Loucy (cell line): ENCODE results near the gene ATP1A1.
A peak's percentile ranks its signal among the peaks of the same experiment; 100 is the strongest.

Experiments
- H2AFZ ChIP-seq: fragments of 200-600 bp; sonication (generic); 2 replicates; pipeline ENCODE4 v1.6.0; 2016; ENCODE audit warnings: antibody characterized with exemption, mild to moderate bottlenecking, low read length, moderate library complexity
- H3F3A ChIP-seq: fragments of 200-600 bp; 2 replicates; pipeline ENCODE4 v1.6.0; 2016; ENCODE audit warnings: antibody characterized with exemption, low read depth, mild to moderate bottlenecking
- H3K27me3 ChIP-seq: fragments of 200-600 bp; sonication (generic); 2 replicates; pipeline ENCODE4 v1.6.1; 2014; ENCODE audit warnings: low read length, mild to moderate bottlenecking; ENCODE audit not compliant: insufficient read depth, poor library complexity, severe bottlenecking
- H3K36me3 ChIP-seq: fragments of 200-600 bp; sonication (generic); 2 replicates; pipeline ENCODE4 v1.6.1; 2016; ENCODE audit warnings: low read length; ENCODE audit not compliant: insufficient read depth
- H3K4me1 ChIP-seq: fragments of 200-600 bp; sonication (generic); 2 replicates; pipeline ENCODE4 v1.5.1; 2014; ENCODE audit warnings: low read length, mild to moderate bottlenecking; ENCODE audit not compliant: insufficient read depth, poor library complexity, severe bottlenecking
- H3K4me2 ChIP-seq: fragments of 200-600 bp; sonication (generic); 2 replicates; pipeline ENCODE4 v1.6.0; 2014; ENCODE audit warnings: antibody characterized with exemption, low read length, low read depth, mild to moderate bottlenecking; ENCODE audit not compliant: poor library complexity, severe bottlenecking
- H3K4me3 ChIP-seq: fragments of 200-600 bp; sonication (generic); 2 replicates; pipeline ENCODE4 v1.5.1; 2014; ENCODE audit warnings: low read length, mild to moderate bottlenecking, mixed read lengths; ENCODE audit not compliant: poor library complexity, severe bottlenecking
- H3K79me2 ChIP-seq: fragments of 200-600 bp; sonication (generic); 2 replicates; pipeline ENCODE4 v1.6.1; 2014; ENCODE audit warnings: low read length; ENCODE audit not compliant: insufficient read depth
- H3K9ac ChIP-seq: fragments of 200-600 bp; sonication (generic); 2 replicates; pipeline ENCODE4 v1.6.0; 2014; ENCODE audit warnings: mild to moderate bottlenecking, low read depth, low read length, moderate library complexity; ENCODE audit not compliant: poor library complexity, severe bottlenecking
- H3K9me2 ChIP-seq: fragments of 200-600 bp; sonication (generic); replicated peaks from 2 replicates; pipeline ENCODE4 v1.6.1; 2016; ENCODE audit warnings: low read depth, low read length, mixed read lengths
- H3K9me3 ChIP-seq: fragments of 200-600 bp; sonication (generic); 2 replicates; pipeline ENCODE4 v1.6.1; 2014; ENCODE audit warnings: mild to moderate bottlenecking, antibody characterized with exemption, low read length, low read depth; ENCODE audit not compliant: insufficient read depth
- H4K20me1 ChIP-seq: fragments of 200-600 bp; sonication (generic); 2 replicates; pipeline ENCODE4 v1.6.0; 2014; ENCODE audit warnings: antibody characterized with exemption, low read length, mild to moderate bottlenecking; ENCODE audit not compliant: insufficient read depth, poor library complexity, severe bottlenecking
- CTCF ChIP-seq: fragments of 200-600 bp; sonication (generic); conservative IDR thresholded peaks from 2 replicates; pipeline ENCODE4 v1.5.1; 2014; ENCODE audit warnings: mild to moderate bottlenecking, antibody characterized with exemption, low read length
- EZH2phosphoT487 ChIP-seq: fragments of 200-600 bp; IDR thresholded peaks from 2 replicates; pipeline ENCODE4 v1.6.1; 2018; ENCODE audit warnings: antibody characterized with exemption, mild to moderate bottlenecking, moderate library complexity, borderline replicate concordance

The ATP1A1 gene

GRCh38 chr1:116325104-116325503 is 47.9 kb upstream of the ATP1A1 start:
- TF ChIP-seq EZH2phosphoT487 (no peak), CTCF (no peak)
- Histone ChIP-seq H3K4me2 (no peak overlapping the region), H3F3A (no peaks in the 10 kb centered on the region), H3K4me3 (no peak overlapping the region), H3K4me1 (peaks cover 11% of the 10 kb centered on the region), H3K27me3 (no peaks in the 10 kb centered on the region), H2AFZ (0 out of 2 replicates have a peak overlapping the region, but pooled peaks have one; percentile 12), H3K9me3 (no peaks in the 10 kb centered on the region), H3K9ac (no peak overlapping the region), H3K36me3 (no peaks in the 10 kb centered on the region), H3K79me2 (no peaks in the 10 kb centered on the region), H3K9me2 (no peaks in the 10 kb centered on the region), H4K20me1 (no peaks in the 10 kb centered on the region)

GRCh38 chr1:116325922-116326321 is 47.1 kb upstream of the ATP1A1 start:
- H3K4me2 ChIP-seq = peak overlapping the region; percentile 3
- peak overlapping the region; percentile 66; the same call in 1 of the 2 replicates for H2AFZ ChIP-seq
- no peaks in the 10 kb centered on the region for H3K36me3 ChIP-seq
- no peaks in the 10 kb centered on the region for H3K79me2 ChIP-seq
- TF ChIP-seq EZH2phosphoT487 (no peak), CTCF (no peak)
- peaks cover 11% of the 10 kb centered on the region for H3K4me1 ChIP-seq
- no peaks in the 10 kb centered on the region for H3K9me2 ChIP-seq
- no peak overlapping the region for H3K4me3 ChIP-seq
- H4K20me1 ChIP-seq = no peaks in the 10 kb centered on the region
- no peaks in the 10 kb centered on the region for H3F3A ChIP-seq
- H3K9ac ChIP-seq = no peak overlapping the region
- no peaks in the 10 kb centered on the region for H3K9me3 ChIP-seq
- H3K27me3 ChIP-seq = no peaks in the 10 kb centered on the region

- no peaks in the 10 kb centered on the region for H4K20me1 ChIP-seq
- no peaks in the 10 kb centered on the region for H3K9me3 ChIP-seq
- no peak for TF ChIP-seq CTCF
- TF ChIP-seq EZH2phosphoT487 = no peak
- H3K4me1 ChIP-seq = peaks cover 11% of the 10 kb centered on the region
- no peaks in the 10 kb centered on the region for H3K79me2 ChIP-seq
- no peaks in the 10 kb centered on the region for H3K27me3 ChIP-seq
- peak overlapping the region; percentile 3 for H3K4me2 ChIP-seq
- no peaks in the 10 kb centered on the region for H3F3A ChIP-seq
- H3K9ac ChIP-seq = no peak overlapping the region
- no peaks in the 10 kb centered on the region for H3K9me2 ChIP-seq
- no peaks in the 10 kb centered on the region for H3K36me3 ChIP-seq
- no peak overlapping the region for H3K4me3 ChIP-seq
- H2AFZ ChIP-seq = 0 out of 2 replicates have a peak overlapping the region, but pooled peaks have one; percentile 66
Measured at GRCh38 chr1:116326486-116326885, 46.6 kb upstream of the ATP1A1 start.
